DMS53 (cell line): ENCODE results near the gene ARHGAP15.
"Not testable (repeated sequence)": the region's sequence is repeated elsewhere in the genome, so short reads cannot be mapped to it uniquely, and the experiment has no call there.

Experiments used
- DNase-seq: peaks from one replicate; lab custom pipeline; 2025; lab: John Stamatoyannopoulos, UW

Gene ARHGAP15

GRCh38 chr2:143529118-143529720, 400.0 kb downstream of the ARHGAP15 start:
- no peak for DNase-seq

GRCh38 chr2:143530758-143531157, 401.5 kb downstream of the ARHGAP15 start:
- no peak for DNase-seq

- DNase-seq = no peak
Observed at GRCh38 chr2:143532061-143532460, 402.8 kb downstream of the ARHGAP15 start.

GRCh38 chr2:143533846-143534245, 404.6 kb downstream of the ARHGAP15 start:
- no peak for DNase-seq

GRCh38 chr2:143535802-143536201, 406.6 kb downstream of the ARHGAP15 start:
- no peak for DNase-seq

GRCh38 chr2:143541899-143542298, 412.7 kb downstream of the ARHGAP15 start:
- DNase-seq = not testable (repeated sequence)

GRCh38 chr2:143545059-143545948, 416.1 kb downstream of the ARHGAP15 start:
- no peak for DNase-seq

- no peak for DNase-seq
Observed at GRCh38 chr2:143545949-143546255, 416.7 kb downstream of the ARHGAP15 start.

- no peak for DNase-seq
Observed at GRCh38 chr2:143548032-143548431, 418.8 kb downstream of the ARHGAP15 start.

- no peak for DNase-seq
Observed at GRCh38 chr2:143550500-143550899, 421.3 kb downstream of the ARHGAP15 start.

- no peak for DNase-seq
Observed at GRCh38 chr2:143551971-143552650, 422.9 kb downstream of the ARHGAP15 start.

GRCh38 chr2:143553261-143553660, 424.0 kb downstream of the ARHGAP15 start:
- DNase-seq = no peak

- DNase-seq = no peak
Observed at GRCh38 chr2:143558665-143559064, 429.4 kb downstream of the ARHGAP15 start.

GRCh38 chr2:143559147-143559546, 429.9 kb downstream of the ARHGAP15 start:
- DNase-seq = no peak

- DNase-seq = no peak
Observed at GRCh38 chr2:143560724-143561123, 431.5 kb downstream of the ARHGAP15 start.

- DNase-seq = no peak
Observed at GRCh38 chr2:143564419-143564818, 435.2 kb downstream of the ARHGAP15 start.

- no peak for DNase-seq
Observed at GRCh38 chr2:143571747-143572146, 442.5 kb downstream of the ARHGAP15 start.

GRCh38 chr2:143572421-143572820, 443.2 kb downstream of the ARHGAP15 start:
- peak; percentile 14 for DNase-seq

GRCh38 chr2:143574069-143574468, 444.9 kb downstream of the ARHGAP15 start:
- DNase-seq = no peak

GRCh38 chr2:143575340-143575739, 446.1 kb downstream of the ARHGAP15 start:
- peak; percentile 16 for DNase-seq

GRCh38 chr2:143577489-143577888, 448.3 kb downstream of the ARHGAP15 start:
- DNase-seq = peak; percentile 17

- no peak for DNase-seq
Observed at GRCh38 chr2:143579456-143579855, 450.2 kb downstream of the ARHGAP15 start.

- DNase-seq = no peak
Observed at GRCh38 chr2:143581134-143581533, 451.9 kb downstream of the ARHGAP15 start.
